ENCODE measurements around the gene SPTA1.

SPTA1 gene

GRCh38 chr1:158570480-158570879, 116.0 kb downstream of the SPTA1 start, which contains the start of gene OR6P1:
TSS of gene OR6P1 (minus strand) at chr1:158570580. CDS start at chr1:158563604, 6,976 bp downstream.
- no peak for DNase-seq (ENCODE audit: low read depth)

- DNase-seq (ENCODE audit: low read depth) = no peak
These were observed 121.9 kb downstream of the SPTA1 start for GRCh38 chr1:158564608-158565007.

- no peak for DNase-seq (ENCODE audit: low read depth)
These were observed 122.7 kb downstream of the SPTA1 start for GRCh38 chr1:158563853-158564252.
